ENCODE data around the gene DCTN2. TPM values are rescaled to one million over a fixed set of nuclear protein-coding genes. Genes with fewer than 3 reads are reported as not detected.
"Not testable (repeated sequence)": the region's sequence is repeated elsewhere in the genome, so short reads cannot be mapped to it uniquely, and the experiment has no call there.

DCTN2 gene
- 10 to 100 TPM; 90.2 to 99.0 (median 93.8) TPM for polyA plus RNA-seq

DNA sequence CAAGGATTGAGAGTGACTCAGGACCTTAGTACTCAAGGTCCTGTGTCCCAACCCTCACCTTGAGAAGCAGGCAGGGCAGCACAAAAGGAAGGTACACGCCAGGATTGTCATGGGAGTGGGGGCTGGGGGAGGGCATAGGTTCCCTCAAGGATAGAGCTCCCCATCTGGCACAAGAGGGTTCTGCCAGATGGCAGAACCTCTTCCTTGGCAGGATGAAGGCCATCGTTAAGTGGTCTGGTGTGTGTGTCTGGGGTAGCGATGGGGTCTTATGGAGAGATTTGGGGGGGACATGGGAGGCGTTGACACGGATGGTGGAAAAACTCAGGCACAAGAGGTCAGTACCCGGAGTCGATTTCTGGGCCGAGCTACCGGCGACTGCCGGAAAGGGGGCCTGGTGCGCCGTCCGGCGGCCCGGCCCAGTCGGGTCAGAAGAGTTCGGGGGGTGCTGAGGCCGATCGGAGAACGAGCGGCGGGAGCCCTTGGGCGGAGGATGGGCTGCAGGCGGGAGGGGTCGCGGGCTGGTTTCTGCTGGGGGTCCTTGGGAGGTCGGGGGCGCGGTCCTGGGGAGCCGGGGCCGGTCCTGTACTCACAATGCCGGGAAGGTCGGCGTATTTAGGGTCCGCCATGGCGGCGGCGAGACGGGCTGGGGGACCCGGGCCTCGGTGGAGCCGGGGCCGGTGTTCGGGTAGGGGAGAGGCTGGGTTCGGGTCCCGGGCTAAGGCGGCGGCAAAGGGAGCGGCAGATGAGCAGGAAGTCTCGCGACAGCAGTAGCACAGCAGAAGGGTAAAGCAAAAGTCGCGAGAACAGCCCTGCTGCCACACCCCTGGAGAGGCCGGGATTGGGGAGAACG, at the start of gene DCTN2:
DCTN2 (minus strand) TSS at position 755 of the 850 bp plus-strand sequence; CDS start at position 626, 129 bp downstream.
- peak within 1 kb of the TSS; percentile 85 to 100 (median 94) for H3K27ac Mint-ChIP-seq
- DNase-seq, result peak; percentile 77 to 85 (median 81)
- peaks cover 2 to 12% (median 2%) of the 10 kb centered on the region in 3 donors for H3K27me3 Mint-ChIP-seq (ENCODE audit: low read depth in 3 of 3)
- H3K9me3 Mint-ChIP-seq, result no peaks in the 10 kb centered on the region
- no peaks in the 10 kb centered on the region for H3K36me3 Mint-ChIP-seq
- H3K4me1 Mint-ChIP-seq, result peaks cover 45 to 48% of the 10 kb centered on the region in 2 donors
- peak within 1 kb of the TSS; percentile 90 to 100 (median 98) for H3K4me3 Mint-ChIP-seq

DNA sequence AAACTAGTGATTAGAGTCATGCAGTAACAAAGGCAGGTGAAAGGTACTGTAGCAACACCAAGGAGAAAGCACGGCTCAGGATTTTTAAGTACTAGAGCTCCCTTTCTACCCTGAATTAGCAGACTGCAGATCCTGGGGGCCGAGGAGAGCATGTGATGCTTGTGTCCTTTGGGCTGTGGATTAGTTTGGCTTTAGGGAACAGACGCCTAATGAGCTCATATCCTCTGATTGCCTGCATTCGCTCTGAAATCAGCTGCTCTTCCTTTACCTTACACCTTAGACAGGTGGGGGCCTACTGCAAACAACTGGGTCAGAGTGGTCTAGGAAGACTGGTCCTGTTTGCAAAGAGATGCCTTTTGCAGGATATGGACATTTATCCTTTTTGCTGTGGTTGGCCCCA, 46.2 kb upstream of the DCTN2 start:
- Mint-ChIP-seq H3K27me3 (ENCODE audit: low read depth in 3 of 3) (peaks cover 0 to 8% (median 0%) of the 10 kb centered on the region in 3 donors), H3K4me3 (no peak overlapping the region), H3K4me1 (peaks cover 36 to 42% of the 10 kb centered on the region in 2 donors), H3K27ac (peak overlapping the region in 4 of 6 donors; percentile 22 to 64 (median 38)), H3K36me3 (peaks cover 14 to 20% (median 16%) of the 10 kb centered on the region in 3 donors), H3K9me3 (no peaks in the 10 kb centered on the region)
- DNase-seq, result no peak

DNA sequence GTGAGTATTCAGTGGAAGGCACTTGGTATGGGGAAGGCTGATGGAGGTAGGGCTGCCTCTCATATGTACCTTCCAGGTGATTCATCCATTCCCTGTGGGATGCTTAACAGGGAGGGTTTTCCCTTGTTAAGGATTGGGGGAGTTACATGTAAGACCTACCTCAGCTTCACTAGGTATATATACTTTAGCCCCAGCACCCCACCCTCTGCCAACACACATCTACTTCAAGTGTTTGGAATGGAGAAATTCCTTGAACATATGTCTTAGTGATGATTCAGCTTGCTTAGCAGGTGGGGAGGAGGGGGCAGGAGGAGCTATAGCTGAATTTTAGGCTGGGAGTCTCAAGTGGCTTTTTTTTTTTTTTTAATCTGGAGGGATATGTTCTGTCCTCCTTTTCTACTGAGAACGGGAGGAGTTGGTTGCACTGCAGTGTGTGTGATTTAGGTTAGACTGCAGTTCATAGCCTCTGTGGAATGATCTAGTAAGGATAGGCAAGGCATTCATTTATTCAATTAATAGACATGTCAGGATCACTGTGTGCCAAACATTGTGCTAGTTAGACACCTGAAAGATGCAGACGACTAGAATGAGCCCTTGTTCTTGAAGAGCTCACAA, 45.7 kb upstream of the DCTN2 start:
- peaks cover 11 to 17% (median 14%) of the 10 kb centered on the region in 3 donors for H3K36me3 Mint-ChIP-seq
- no peaks in the 10 kb centered on the region for H3K9me3 Mint-ChIP-seq
- peak overlapping the region; percentile 90 to 94 (median 93) for H3K4me3 Mint-ChIP-seq
- peaks cover 36 to 42% of the 10 kb centered on the region in 2 donors for H3K4me1 Mint-ChIP-seq
- peaks cover 0 to 8% (median 0%) of the 10 kb centered on the region in 3 donors for H3K27me3 Mint-ChIP-seq (ENCODE audit: low read depth in 3 of 3)
- H3K27ac Mint-ChIP-seq, result peak overlapping the region; percentile 36 to 94 (median 77)
- DNase-seq, result no peak

DNA sequence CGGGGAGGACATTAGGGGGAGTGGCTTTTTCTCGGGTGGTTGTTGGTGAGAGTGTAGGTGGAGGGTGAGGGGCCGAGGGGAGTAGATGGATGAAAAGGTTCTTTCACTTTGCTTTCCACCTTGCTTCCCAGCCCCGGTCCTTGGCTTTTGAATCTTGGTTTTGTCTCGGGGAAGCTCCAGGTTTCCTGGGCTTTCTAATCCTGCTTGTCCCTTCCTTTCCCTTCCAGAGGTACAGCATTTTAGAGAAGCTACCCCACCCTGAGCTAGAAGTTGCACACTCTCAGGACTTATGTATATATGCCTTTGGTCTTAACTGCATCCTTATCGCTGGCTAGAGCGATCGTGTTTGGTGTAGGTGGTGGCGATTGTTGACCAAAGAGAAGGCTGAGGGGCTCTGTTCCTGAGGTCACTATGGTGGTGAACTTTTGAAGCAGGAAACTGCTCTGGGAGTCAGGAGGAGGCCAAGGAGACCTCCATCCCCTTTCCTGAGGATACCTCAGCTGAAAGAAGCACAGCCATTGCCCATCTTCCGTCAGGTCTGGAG, 44.9 kb upstream of the DCTN2 start:
- H3K27ac Mint-ChIP-seq, result peak overlapping the region; percentile 64 to 95 (median 92)
- no peak for DNase-seq
- H3K9me3 Mint-ChIP-seq, result no peaks in the 10 kb centered on the region
- H3K4me3 Mint-ChIP-seq, result peak overlapping the region; percentile 90 to 94 (median 93)
- H3K4me1 Mint-ChIP-seq, result peaks cover 34 to 42% of the 10 kb centered on the region in 2 donors
- peaks cover 4 to 9% (median 8%) of the 10 kb centered on the region in 3 donors for H3K36me3 Mint-ChIP-seq
- H3K27me3 Mint-ChIP-seq (ENCODE audit: low read depth in 3 of 3), result peaks cover 0 to 8% (median 0%) of the 10 kb centered on the region in 3 donors

DNA sequence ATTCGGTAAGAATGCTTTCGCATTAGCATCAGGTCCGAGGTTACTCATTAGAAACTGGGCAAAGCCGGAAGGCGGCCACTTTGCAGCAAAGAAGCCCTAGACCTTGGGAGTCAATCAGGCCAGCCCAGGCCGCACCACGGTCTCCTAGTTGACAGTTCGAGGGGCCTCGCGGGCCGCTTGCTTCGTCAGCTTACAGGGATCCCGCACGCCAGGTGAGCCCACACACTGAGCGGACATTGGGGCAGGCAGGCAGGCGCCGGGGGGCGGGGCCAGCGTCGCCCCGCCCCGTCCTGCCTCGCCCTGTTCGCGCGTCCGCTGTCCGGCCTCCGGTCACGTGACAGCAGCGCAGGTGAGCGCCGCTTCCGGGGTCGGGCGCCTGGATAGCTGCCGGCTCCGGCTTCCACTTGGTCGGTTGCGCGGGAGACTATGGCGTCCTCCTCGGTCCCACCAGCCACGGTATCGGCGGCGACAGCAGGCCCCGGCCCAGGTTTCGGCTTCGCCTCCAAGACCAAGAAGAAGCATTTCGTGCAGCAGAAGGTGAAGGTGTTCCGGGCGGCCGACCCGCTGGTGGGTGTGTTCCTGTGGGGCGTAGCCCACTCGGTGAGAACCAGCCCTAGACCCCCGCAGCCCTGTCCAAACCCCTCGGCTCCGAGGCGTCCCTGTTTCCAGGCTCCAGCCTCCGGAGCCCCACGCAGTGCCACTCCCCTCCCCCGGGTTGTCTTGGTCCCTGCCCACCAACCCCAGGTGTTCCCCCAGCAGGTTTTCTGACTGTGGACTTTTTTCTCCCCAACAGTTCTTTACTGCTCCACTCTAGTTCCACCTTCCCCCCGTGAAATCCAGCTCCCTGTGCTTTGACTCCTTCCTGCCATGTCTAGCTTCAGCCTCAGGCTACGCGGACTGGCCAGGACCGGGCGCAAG, 44.1 kb upstream of the DCTN2 start, which contains the start of gene PIP4K2C:
PIP4K2C (plus strand) TSS at position 329 of the 918 bp plus-strand sequence; CDS start at position 427, 98 bp downstream.
- peaks cover 34 to 42% of the 10 kb centered on the region in 2 donors for H3K4me1 Mint-ChIP-seq
- H3K9me3 Mint-ChIP-seq, result no peaks in the 10 kb centered on the region
- peak; percentile 75 to 81 (median 77) for DNase-seq
- peaks cover 0 to 8% (median 0%) of the 10 kb centered on the region in 3 donors for H3K27me3 Mint-ChIP-seq (ENCODE audit: low read depth in 3 of 3)
- peaks cover 0 to 5% (median 4%) of the 10 kb centered on the region in 3 donors for H3K36me3 Mint-ChIP-seq
- H3K27ac Mint-ChIP-seq, result peak within 1 kb of the TSS; percentile 90 to 95 (median 92)
- H3K4me3 Mint-ChIP-seq, result peak within 1 kb of the TSS; percentile 90 to 94 (median 93)

DNA sequence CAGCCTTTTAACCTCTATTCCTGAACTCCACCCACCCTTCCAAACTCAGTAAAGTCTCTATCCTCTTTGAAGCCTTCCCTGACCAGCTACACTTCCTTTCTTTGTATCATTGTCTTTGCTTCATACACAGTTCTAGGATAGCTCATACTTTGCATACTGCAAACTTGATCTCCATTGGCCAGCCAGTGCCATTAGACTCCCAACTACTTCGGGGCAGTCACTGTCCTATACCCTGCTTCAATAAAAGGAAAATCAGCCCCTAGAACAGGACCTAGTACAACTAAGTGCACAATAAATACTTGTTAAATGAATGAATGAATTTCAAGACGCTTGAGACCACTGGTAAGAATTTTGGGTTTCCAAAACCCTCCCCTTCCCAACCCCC, 43.5 kb upstream of the DCTN2 start:
- Mint-ChIP-seq H3K4me3 (peak overlapping the region; percentile 90 to 94 (median 93)), H3K27ac (peak overlapping the region; percentile 85 to 94 (median 90)), H3K36me3 (no peaks in the 10 kb centered on the region), H3K27me3 (ENCODE audit: low read depth in 3 of 3) (peaks cover 0 to 11% (median 0%) of the 10 kb centered on the region in 3 donors), H3K4me1 (peaks cover 34 to 42% of the 10 kb centered on the region in 2 donors), H3K9me3 (no peaks in the 10 kb centered on the region)
- no peak for DNase-seq

DNA sequence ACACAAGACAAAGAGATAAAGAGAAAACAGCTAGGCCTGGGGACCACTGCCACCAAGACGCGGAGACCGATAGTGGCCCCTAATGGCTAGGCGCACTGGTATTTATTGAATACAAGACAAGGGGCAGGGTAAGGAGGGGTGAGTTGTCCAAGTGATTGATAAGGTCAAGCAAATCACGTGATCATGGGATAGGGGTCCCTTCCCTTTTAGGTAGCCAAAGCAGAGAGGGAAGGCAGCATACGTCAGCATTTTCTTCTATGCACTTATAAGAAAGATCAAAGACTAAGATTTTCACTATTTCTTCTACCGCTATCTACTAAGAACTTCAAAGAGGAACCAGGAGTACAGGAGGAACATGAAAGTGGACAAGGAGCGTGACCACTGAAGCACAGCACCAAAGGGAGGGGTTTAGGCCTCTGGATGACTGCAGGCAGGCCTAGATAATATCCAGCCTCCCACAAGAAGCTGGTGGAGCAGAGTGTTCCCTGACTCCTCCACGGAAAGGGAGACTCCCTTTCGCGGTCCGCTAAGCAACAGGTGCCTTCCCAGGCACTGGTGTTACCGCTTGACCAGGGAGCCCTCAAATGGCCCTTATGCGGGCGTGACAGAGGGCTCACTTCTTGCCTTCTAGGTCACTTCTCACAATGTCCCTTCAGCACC, 42.1 kb upstream of the DCTN2 start:
- not testable (repeated sequence) for DNase-seq, H3K36me3 Mint-ChIP-seq, H3K27ac Mint-ChIP-seq, H3K9me3 Mint-ChIP-seq
- H3K4me1 Mint-ChIP-seq, result peaks cover 33 to 39% of the 10 kb centered on the region in 2 donors
- peak overlapping the region in 1 of 5 donors; percentile 18 for H3K4me3 Mint-ChIP-seq
- H3K27me3 Mint-ChIP-seq (ENCODE audit: low read depth in 3 of 3), result peaks cover 2 to 13% (median 2%) of the 10 kb centered on the region in 3 donors

GRCh38 chr12:57586832-57587429, 39.9 kb upstream of the DCTN2 start:
- H3K4me3 Mint-ChIP-seq, result no peak overlapping the region
- peaks cover 3 to 13% (median 4%) of the 10 kb centered on the region in 3 donors for H3K27me3 Mint-ChIP-seq (ENCODE audit: low read depth in 3 of 3)
- H3K27ac Mint-ChIP-seq, result no peak overlapping the region
- no peaks in the 10 kb centered on the region for H3K9me3 Mint-ChIP-seq
- no peaks in the 10 kb centered on the region for H3K36me3 Mint-ChIP-seq
- DNase-seq, result no peak
- peaks cover 15 to 23% of the 10 kb centered on the region in 2 donors for H3K4me1 Mint-ChIP-seq

GRCh38 chr12:57586128-57586527, 39.1 kb upstream of the DCTN2 start:
- no peak for DNase-seq
- Mint-ChIP-seq H3K27me3 (ENCODE audit: low read depth in 3 of 3) (peaks cover 3 to 10% (median 4%) of the 10 kb centered on the region in 3 donors), H3K4me3 (no peak overlapping the region), H3K9me3 (no peaks in the 10 kb centered on the region), H3K36me3 (no peaks in the 10 kb centered on the region), H3K27ac (no peak overlapping the region), H3K4me1 (peaks cover 9 to 15% of the 10 kb centered on the region in 2 donors)

GRCh38 chr12:57585156-57585555, 38.2 kb upstream of the DCTN2 start:
- Mint-ChIP-seq H3K4me3 (no peak overlapping the region), H3K36me3 (no peaks in the 10 kb centered on the region), H3K4me1 (peaks cover 2 to 7% of the 10 kb centered on the region in 2 donors), H3K27ac (peak overlapping the region in 2 of 6 donors; percentile 13 to 22), H3K27me3 (ENCODE audit: low read depth in 3 of 3) (peaks cover 3 to 5% (median 4%) of the 10 kb centered on the region in 3 donors), H3K9me3 (no peaks in the 10 kb centered on the region)
- DNase-seq, result no peak

- peak overlapping the region in 1 of 6 donors; percentile 13 for H3K27ac Mint-ChIP-seq
- peaks cover 2 to 6% of the 10 kb centered on the region in 2 donors for H3K4me1 Mint-ChIP-seq
- H3K9me3 Mint-ChIP-seq, result no peaks in the 10 kb centered on the region
- peaks cover 3 to 5% (median 4%) of the 10 kb centered on the region in 3 donors for H3K27me3 Mint-ChIP-seq (ENCODE audit: low read depth in 3 of 3)
- no peak for DNase-seq
- H3K4me3 Mint-ChIP-seq, result no peak overlapping the region
- no peaks in the 10 kb centered on the region for H3K36me3 Mint-ChIP-seq
Measured at GRCh38 chr12:57584690-57585089, 37.7 kb upstream of the DCTN2 start.

DNA sequence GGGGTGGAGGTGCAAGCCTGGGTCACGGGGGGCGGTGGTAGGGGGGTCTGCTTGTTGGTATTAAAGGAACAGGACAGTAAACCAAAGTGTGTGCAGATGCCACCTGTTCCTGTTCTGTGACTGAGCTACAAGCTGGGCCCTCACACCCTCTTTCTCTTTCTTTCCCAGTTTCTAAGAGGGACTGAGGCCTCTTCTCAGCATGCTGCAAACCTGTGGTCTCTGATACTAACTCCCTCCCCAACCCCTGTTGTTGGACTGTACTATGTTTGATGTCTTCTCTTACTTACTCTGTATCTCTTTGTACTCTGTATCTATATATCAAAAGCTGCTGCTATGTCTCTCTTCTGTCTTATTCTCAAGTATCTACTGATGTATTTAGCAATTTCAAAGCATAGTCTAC, 37.1 kb upstream of the DCTN2 start:
- Mint-ChIP-seq H3K9me3 (no peaks in the 10 kb centered on the region), H3K27me3 (ENCODE audit: low read depth in 3 of 3) (peaks cover 3 to 5% (median 4%) of the 10 kb centered on the region in 3 donors), H3K27ac (peak overlapping the region in 2 of 6 donors; percentile 13 to 51), H3K4me1 (peaks cover 2 to 6% of the 10 kb centered on the region in 2 donors), H3K36me3 (no peaks in the 10 kb centered on the region), H3K4me3 (no peak overlapping the region)
- no peak for DNase-seq

Data from immature natural killer cell (primary cell).